Epithelial cell of esophagus (primary cell): ENCODE measurements around the gene SHISAL1.

Source experiments
- DNase-seq: peaks from one replicate; pipeline ENCODE4 v3.0.0; 2010; ENCODE audit warnings: low read depth
- H3K4me3 ChIP-seq: 2 replicates; pipeline ENCODE4 v1.5.1; 2011; ENCODE audit warnings: mild to moderate bottlenecking, low read length, control low read depth
- TF ChIP-seq, protein P1 (sequence below): IDR thresholded peaks from 2 replicates; pipeline ENCODE4 v1.5.1; 2011; ENCODE audit warnings: low read depth, mild to moderate bottlenecking, low read length, control low read depth, inconsistent platforms; ENCODE audit not compliant: insufficient read depth; ENCODE audit errors: missing control alignments

Gene SHISAL1

GRCh38 chr22:44207981-44208317 lies 104.8 kb downstream of the SHISAL1 start:
- TF ChIP-seq, protein P1, sequence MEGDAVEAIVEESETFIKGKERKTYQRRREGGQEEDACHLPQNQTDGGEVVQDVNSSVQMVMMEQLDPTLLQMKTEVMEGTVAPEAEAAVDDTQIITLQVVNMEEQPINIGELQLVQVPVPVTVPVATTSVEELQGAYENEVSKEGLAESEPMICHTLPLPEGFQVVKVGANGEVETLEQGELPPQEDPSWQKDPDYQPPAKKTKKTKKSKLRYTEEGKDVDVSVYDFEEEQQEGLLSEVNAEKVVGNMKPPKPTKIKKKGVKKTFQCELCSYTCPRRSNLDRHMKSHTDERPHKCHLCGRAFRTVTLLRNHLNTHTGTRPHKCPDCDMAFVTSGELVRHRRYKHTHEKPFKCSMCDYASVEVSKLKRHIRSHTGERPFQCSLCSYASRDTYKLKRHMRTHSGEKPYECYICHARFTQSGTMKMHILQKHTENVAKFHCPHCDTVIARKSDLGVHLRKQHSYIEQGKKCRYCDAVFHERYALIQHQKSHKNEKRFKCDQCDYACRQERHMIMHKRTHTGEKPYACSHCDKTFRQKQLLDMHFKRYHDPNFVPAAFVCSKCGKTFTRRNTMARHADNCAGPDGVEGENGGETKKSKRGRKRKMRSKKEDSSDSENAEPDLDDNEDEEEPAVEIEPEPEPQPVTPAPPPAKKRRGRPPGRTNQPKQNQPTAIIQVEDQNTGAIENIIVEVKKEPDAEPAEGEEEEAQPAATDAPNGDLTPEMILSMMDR, result no peak
- DNase-seq, result no peak
- no peak overlapping the region for H3K4me3 ChIP-seq

DNA sequence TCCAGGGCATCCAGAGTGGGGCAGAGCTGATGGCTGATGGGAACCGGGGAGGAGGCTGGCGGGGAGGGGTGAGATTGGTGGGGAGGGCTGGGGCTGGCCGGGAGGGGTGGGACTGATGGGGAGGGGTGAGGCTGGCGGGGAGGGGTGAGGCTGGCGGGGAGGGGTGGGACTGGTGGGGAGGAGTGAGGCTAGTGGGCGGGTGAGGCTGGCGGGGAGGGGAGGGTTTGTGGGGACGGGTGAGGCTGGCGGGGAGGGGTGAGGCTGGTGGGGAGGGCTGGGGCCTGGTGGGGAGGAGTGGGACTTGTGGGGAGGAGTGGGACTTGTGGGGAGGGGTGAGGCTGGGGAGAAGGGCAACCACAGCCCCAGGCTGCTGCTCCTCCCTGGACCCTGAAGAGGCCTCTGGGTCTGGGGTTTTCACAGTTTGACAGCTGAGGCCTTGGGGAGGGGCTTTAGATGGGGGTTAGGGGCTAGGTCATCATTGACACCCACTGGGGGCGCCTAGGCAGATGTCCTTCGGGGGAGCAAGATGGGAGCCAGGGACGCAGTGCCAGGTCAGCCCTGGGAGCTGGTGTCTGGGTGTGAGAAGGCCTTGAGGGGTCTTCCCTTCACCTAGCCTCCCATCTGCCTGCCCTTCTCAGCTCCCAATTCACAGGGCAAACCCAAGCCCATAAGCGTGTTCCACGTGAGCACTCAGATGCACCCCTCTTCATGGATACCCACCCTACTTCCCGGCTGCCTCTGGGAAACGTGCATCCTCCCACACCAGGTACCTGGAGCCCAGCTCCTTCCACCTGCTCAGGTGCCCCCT lies 105.4 kb downstream of the SHISAL1 start:
- DNase-seq, result no peak
- TF ChIP-seq, protein P1, result no peak
- H3K4me3 ChIP-seq, result no peak overlapping the region

- H3K4me3 ChIP-seq, result no peak overlapping the region
- TF ChIP-seq, protein P1, result no peak
- no peak for DNase-seq
Observed at GRCh38 chr22:44206696-44207095, 106.1 kb downstream of the SHISAL1 start.

DNA sequence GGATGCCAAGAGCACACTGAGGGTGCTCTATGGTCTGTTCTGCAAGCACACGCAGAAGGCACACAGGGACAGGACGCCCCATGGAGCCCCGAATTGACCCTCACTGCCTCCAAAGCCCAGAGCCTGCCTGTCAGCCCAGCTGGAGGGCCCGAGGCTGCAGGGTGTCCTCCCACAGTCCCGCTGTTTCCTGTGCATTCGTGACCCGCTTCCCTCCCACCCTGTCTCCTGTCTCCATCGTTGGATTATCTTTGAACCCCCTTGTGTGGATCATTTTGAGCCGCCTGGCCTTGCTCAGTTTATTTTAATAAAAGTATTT lies 106.5 kb downstream of the SHISAL1 start:
- DNase-seq, result no peak
- no peak overlapping the region for H3K4me3 ChIP-seq
- TF ChIP-seq, protein P1, result no peak

DNA sequence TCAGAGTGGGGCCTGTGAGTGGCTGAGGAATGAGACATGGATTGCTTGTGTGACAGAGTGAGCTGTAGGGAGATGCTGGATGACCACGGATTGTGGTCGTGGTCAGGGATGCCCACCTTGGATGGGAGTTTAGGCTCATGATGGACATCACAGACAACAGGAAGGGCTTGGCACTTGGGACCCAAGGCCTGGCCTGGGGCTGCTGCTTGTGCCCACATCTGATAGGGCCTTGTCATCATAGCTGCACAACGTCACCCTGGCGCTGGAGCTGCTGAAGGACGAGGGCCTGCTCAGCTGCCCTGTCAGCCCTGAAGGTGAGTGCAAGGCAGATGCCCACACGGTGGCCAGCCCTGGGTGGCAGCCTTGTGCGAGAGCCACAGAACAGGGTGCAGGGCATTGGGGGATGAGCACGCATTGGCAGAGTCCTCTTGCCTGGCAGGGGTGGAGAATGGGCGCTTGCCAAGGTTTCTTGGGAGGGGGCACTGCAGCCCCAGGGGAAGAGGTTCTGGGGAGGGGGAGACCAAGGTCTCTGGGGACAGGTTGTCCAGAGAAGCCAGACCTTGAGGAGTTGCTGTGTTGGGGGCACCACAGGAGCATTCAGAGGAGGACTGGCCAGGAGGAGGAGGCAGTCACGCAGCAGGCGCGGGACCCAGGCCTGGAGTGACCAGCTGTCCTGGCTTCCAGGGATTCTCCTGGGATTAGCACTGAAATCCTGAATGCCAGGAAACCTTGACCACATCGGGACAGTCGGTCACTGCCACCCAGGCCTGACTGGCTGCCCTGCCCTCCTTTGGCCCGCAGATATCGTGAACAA lies 107.0 kb downstream of the SHISAL1 start:
- DNase-seq, result no peak
- TF ChIP-seq, protein P1, result no peak
- no peak overlapping the region for H3K4me3 ChIP-seq

GRCh38 chr22:44204739-44205515 lies 107.8 kb downstream of the SHISAL1 start:
- TF ChIP-seq, protein P1, result no peak
- no peak for DNase-seq

More at GRCh38 chr22:44204739-44205515, 107.8 kb downstream of the SHISAL1 start:
- no peak overlapping the region for H3K4me3 ChIP-seq
